ENCODE measurements around the gene UTS2B. TPM values are rescaled to one million over a fixed set of nuclear protein-coding genes. Genes with fewer than 3 reads are reported as not detected.

The UTS2B gene
- total and polyA plus RNA-seq, 10 of the 15 experiments (the other 5 are each of a cell fraction or from before 2014, with no cell fraction given), result 0.15 to 0.72 (median 0.44) TPM

GRCh38 chr3:191246034-191246433, 84.3 kb downstream of the UTS2B start (continued):
- TF ChIP-seq RAD51 (IDR thresholded peaks at IDR 0.05) (peak; percentile 79), MEF2A (IDR thresholded peaks at IDR 0.05; ENCODE audit: insufficient read depth, low read depth, low read length) (0 out of 2 replicates have a peak, but pooled peaks have one; percentile 39), EED (IDR thresholded peaks at IDR 0.05; ENCODE audit: low read depth) (peak; percentile 69), IKZF2 (IDR thresholded peaks at IDR 0.05) (peak; percentile 84), TCF7 (IDR thresholded peaks at IDR 0.05; ENCODE audit: borderline replicate concordance) (peak; percentile 50; the same call in 1 of the 2 replicates), BCL11A (IDR thresholded peaks at IDR 0.05; ENCODE audit: low read depth, low read length) (peak; percentile 54), ATF7 (IDR thresholded peaks at IDR 0.05; ENCODE audit: low read depth) (peak; percentile 97), IKZF1 (conservative IDR thresholded peaks at IDR 0.05) (peak; percentile 89), RUNX3 (IDR thresholded peaks at IDR 0.05; ENCODE audit: low read length) (peak; percentile 57), JUNB (IDR thresholded peaks at IDR 0.05) (peak; percentile 25; the same call in 1 of the 2 replicates), NBN (IDR thresholded peaks at IDR 0.05) (peak; percentile 57; the same call in 1 of the 2 replicates)

GRCh38 chr3:191244242-191244867, 86.0 kb downstream of the UTS2B start:
- WGBS (ENCODE audit: insufficient coverage, insufficient replicate concordance, low lambda C conversion rate, missing lambda C conversion rate), result 2% methylated on average over 2 of the region's 2 CpGs
- Histone ChIP-seq H3K4me1 (ENCODE audit: control insufficient read depth, insufficient read depth, low read length) (no peaks in the 10 kb centered on the region; the same call in 1 of the 2 replicates), H3K79me2 (ENCODE audit: control insufficient read depth, insufficient read depth, low read length) (no peaks in the 10 kb centered on the region), H3K9ac (ENCODE audit: control insufficient read depth, insufficient read depth, low read length) (no peak overlapping the region), H3K36me3 (ENCODE audit: control insufficient read depth in 2 of 2, insufficient read depth in 2 of 2, low read length in 1 of 2) (no peaks in the 10 kb centered on the region), H3K4me2 (ENCODE audit: control insufficient read depth, insufficient read depth) (no peak overlapping the region), H3K27me3 (replicated peaks in 1 of 2; ENCODE audit: control insufficient read depth in 2 of 2, insufficient read depth in 2 of 2, low read length in 1 of 2) (no peaks in the 10 kb centered on the region), H3K27ac (ENCODE audit: control insufficient read depth, insufficient read depth) (no peak overlapping the region), H4K20me1 (ENCODE audit: control insufficient read depth, insufficient read depth) (no peaks in the 10 kb centered on the region), H2AFZ (ENCODE audit: control insufficient read depth, low read depth, low read length) (no peak overlapping the region), H3K9me3 (replicated peaks; ENCODE audit: control insufficient read depth, insufficient read depth, low read length) (peaks cover 1% of the 10 kb centered on the region; the same call in 2 of the 3 replicates), H3K4me3 (no peak overlapping the region)
- no TSS peak for BruUV-seq (replicated peaks)
- intact Hi-C loops (cut with micrococcal nuclease; ENCODE audit: unreplicated experiment) (loop anchor here (2.0 kb wide), 1 partner anchor 108 kb away; no protein-coding TSS in a partner anchor), in situ Hi-C loops (cut with MboI) (no loop called here)
- POLR2A ChIA-PET, result interaction anchor here (0.7 to 2.2 kb wide), 6 partner anchors 14 to 133 kb away, joined by 3 to 11 read pairs (median 5); no protein-coding TSS in a partner anchor
- CTCF ChIA-PET, result interaction anchor here (0.6 to 4.0 kb wide), 29 partner anchors 9 to 1201 kb away, joined by 3 to 35 read pairs (median 4); no protein-coding TSS in a partner anchor
- ATAC-seq (no peak), DNase-seq (ENCODE audit: low read depth, low spot score) (no peak), FAIRE-seq (no peak)
- RAD21 ChIA-PET (ENCODE audit: unreplicated experiment), result interaction anchor here (0.6 to 4.4 kb wide), 36 partner anchors 9 to 1200 kb away, joined by 3 to 72 read pairs (median 6); partner anchors contain the start of gene UTS2B
- SMC1A ChIA-PET (ENCODE audit: uncharacterized antibody, unreplicated experiment), result interaction anchor here (0.8 to 9.6 kb wide), 31 partner anchors 8 to 151 kb away, joined by 3 to 78 read pairs (median 7); partner anchors contain the start of genes CCDC50 and UTS2B
- TF ChIP-seq ZNF592 (IDR thresholded peaks at IDR 0.05) (peak; percentile 12; the same call in 1 of the 2 replicates), SKIL (IDR thresholded peaks at IDR 0.05; ENCODE audit: low read depth, poor library complexity, severe bottlenecking) (no peak), MEF2A (IDR thresholded peaks at IDR 0.05; ENCODE audit: insufficient read depth, low read depth, low read length) (no peak), RAD21 (IDR thresholded peaks at IDR 0.05; ENCODE audit: insufficient read depth, low read depth, low read length) (peak; percentile 64)
